CD4-positive, alpha-beta T cell treated with Interleukin-6 for 4 hours (primary cell): Measurements from ENCODE around the gene PRSS50.
"Not testable (repeated sequence)": the region's sequence is repeated elsewhere in the genome, so short reads cannot be mapped to it uniquely, and the experiment has no call there.

ENCODE experiments used
- DNase-seq: peaks from one replicate; pipeline ENCODE4 v3.0.0-alpha.2; 2020; ENCODE audit warnings: mixed read lengths

PRSS50 gene, protein sequence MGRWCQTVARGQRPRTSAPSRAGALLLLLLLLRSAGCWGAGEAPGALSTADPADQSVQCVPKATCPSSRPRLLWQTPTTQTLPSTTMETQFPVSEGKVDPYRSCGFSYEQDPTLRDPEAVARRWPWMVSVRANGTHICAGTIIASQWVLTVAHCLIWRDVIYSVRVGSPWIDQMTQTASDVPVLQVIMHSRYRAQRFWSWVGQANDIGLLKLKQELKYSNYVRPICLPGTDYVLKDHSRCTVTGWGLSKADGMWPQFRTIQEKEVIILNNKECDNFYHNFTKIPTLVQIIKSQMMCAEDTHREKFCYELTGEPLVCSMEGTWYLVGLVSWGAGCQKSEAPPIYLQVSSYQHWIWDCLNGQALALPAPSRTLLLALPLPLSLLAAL

DNA sequence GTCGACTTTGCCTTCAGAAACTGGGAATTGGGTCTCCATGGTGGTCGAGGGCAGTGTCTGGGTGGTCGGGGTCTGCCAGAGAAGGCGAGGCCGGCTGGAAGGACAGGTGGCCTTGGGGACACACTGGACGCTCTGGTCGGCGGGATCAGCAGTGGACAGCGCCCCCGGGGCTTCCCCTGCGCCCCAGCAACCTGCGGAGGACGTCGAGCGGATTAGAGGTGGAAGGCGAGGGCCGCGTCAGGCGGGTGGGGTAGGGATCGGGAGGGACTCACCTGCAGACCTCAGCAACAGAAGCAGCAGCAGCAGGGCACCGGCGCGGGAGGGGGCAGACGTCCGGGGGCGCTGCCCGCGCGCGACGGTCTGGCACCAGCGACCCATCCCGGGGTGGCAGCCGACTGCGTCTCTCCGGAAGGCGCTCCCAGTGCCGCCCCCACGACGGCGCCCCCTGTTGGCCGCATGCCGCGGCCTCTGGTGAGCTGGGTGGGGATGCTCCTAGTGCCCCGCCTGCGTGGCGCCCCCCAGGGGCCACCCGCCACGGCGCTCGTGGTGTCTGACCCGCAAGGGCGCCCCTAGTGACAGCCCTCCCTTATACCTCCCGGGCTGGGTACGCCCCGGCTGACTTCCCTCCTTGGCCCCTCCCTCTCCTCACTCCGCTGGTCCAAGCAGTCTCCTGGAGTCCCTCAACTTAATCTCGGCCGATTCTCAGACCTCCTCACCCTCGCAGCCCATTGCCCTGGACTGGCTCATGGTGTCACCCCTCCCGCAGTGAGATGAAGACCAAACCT, at the start of gene PRSS50:
TSS of gene PRSS50 (minus strand) at position 423 of the 785 bp plus-strand sequence. CDS start at position 378, 45 bp downstream.
- DNase-seq, result peak; percentile 37

DNA sequence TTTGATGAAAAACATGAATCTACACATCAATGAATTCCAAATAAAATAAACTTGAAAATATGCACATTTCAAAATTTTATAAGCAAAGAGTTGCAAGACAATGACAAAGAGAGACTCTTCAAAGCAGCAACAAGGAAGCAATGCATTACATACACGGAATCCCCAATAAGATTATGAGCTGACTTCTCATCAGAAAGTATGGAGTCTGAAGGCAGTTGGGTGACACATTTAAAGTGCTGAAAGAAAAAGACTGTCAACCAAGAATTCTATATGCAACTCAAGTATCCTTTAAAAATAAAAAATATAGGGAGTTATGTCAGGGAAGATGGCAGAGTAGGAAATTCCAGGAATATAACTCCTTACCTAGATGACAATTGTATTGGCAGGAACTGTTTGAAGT, 46.5 kb upstream of the PRSS50 start:
- no peak for DNase-seq

DNA sequence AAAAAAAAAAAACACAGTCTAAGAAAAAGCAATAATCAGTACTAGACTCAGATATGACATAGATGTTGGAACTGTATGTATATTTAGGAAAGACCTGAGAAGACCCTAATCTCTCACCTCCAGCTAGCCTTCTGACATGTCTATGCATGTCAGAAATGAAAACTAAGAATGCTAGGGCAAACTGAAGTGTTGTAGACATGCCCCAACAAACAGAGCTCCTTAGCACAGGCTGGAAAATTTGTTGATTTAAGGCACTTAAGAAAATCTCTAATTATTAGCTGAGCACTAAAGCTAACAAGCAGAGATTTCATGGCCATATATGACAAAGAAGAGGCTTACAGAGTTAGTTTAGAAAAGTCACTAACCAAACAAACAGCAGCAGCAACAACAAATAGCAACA, 45.5 kb upstream of the PRSS50 start:
- DNase-seq, result no peak

DNA sequence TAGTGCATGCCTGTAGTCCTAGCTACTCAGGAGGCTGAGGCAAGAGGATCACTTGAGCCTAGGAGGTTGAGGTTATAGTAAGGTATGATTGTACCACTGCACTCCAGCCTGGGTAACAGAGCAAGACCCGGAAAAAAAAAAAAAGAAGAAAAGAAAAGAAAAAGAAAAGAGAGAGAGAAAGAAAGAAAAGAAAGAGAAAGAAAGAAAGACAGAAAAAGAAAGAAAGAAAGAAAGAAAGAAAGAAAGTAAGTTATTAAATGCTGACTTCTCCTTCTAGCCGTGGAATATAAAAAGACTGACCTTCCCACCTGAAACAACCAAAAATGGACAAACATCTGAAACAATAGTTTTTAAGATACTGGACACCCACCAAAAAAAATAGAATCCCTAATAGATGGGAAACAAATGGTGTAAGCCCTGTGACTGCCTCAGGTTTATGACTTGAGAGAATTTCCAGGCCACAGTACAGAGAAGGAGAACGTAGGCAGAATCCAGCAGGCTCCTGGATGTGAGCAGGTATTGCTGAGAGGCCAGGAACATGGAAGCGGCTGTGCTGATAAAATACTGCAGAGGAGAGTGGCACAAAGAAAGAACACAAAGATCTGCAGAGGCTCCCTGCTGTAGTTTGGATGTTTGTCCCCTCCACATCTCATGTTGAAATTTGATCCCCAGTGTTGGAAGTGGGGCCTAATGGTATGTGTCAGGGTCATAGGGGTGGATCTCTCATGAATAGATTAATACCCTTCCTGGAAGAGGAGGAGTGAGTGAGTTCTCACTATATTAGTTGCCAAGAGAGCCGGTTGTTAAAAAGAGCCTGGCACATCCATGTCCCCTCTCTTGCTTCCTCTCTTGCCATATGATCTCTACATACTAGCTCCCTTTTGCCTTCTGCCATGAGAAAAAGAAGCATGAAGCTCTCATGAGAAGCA, 41.8 kb upstream of the PRSS50 start:
- no peak for DNase-seq

DNA sequence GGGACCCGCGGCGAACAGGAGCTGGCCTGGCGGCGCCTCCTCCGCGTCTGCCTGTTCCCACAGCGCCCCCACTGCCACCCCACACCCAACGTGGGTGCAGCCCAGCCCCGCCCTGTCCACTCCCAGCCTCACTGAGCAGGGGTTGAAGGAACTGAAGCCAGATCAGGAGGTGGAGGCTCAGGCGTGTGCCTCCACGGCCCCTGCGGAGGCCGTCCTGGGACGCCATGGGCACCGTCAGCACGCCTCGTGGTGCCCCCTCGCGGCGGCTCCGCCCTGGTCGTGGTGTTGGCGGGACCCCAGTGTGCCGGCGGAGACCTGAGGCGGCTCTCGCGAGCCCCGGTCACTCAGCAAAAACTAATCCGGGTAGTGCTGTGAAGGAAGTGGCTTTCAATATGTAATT, 39.0 kb upstream of the PRSS50 start:
- DNase-seq, result no peak

DNA sequence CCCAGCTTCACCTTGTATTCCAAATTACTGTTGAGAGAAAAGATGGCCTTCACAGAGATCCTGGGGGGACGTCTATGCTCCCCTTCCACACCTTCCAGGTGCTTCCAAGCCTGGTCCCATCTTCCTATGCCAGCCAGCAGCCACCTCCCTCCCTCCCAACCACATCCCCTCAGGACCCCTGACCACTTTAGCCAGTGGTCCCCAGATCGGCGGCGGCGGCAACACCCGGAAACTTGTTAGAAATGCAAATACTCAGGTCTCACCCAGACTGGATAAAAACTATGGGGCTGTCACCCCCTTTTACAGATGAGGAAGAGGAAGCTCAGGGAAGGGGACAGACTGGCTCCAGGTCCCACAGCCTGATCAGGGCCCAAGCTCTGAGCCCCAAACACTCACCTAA, 38.0 kb upstream of the PRSS50 start:
- no peak for DNase-seq

DNA sequence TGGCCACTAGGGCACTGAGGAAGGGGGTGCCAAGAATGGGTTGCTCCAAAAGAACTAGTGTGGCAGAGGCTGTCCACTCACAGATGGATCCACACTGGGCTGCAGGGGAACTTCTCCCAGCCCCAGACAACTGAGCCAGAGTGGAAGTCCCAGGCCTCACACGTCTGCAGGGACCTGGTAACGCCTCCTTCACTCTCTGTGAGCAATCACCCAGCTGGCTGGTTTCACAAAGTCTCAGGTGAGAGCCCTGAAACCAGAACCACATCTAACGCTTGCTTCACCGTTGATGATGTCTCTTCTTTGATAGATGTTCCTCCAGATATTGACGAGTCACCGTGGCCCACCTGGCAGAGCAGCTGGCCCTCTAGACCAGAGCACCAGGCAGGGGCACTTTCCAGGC, 35.5 kb upstream of the PRSS50 start:
- peak; percentile 25 for DNase-seq

DNA sequence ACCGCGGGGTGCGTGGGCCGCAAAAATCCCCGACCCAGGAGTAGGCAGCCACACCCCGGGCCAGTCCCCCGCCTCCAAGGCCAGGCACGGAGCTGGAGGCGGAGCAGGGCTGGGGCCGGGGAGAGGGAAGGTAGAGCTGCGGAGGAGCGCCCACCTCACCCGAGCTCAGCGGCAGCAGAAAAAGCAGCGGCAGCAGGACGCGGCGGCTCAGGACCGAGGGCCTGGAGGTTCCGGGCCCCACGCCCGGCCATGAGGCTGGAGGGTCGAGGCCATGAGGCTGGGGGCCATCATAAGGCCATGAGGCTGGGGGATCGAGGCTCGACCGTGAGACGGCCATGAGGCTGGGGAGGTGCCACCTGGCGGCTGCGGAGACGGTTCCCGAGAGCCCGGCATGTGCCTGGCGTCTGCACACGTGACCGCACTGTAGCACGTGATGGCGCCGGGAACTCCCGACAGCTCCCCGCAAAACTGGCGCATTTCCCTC, 32.9 kb upstream of the PRSS50 start:
- no peak for DNase-seq

DNA sequence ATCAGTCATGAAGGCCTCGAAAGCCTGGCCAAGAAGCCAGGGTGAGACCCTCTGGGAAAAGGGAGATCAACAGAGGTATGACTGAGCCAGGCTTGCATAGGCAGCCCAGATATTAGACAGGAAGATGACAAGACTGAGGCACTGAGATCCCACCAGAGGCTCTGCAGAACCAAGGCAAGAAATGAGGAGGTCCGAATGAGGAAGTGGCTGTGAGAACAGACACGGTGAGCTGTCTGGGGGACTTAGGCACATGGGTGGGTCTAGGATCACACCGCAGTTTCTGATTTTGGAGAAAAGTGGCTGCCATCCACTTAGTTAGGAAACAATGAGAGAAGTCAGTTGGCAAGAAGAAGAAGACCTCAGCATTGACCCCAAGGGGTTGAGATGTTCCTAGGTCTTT, 31.5 kb upstream of the PRSS50 start:
- no peak for DNase-seq

DNA sequence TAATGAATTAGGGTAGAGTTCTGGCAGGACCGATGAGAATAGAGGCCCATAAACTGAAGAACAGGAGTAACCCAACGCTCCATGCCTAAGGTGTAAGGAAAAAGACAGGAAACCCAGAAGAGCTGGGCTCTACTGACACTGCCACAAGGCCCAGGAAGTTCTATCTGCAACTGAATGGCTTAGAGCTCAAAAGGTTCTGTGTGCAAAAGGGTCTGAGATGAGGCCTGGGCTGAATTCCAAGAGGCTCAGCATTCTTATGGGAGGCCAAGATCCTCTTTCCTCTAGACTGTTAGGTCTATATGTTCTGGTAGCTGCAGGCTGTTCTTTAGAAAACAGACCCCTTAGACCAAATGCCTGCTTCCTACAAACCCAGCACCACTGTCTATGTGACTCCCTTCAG, 30.5 kb upstream of the PRSS50 start:
- DNase-seq, result no peak

DNA sequence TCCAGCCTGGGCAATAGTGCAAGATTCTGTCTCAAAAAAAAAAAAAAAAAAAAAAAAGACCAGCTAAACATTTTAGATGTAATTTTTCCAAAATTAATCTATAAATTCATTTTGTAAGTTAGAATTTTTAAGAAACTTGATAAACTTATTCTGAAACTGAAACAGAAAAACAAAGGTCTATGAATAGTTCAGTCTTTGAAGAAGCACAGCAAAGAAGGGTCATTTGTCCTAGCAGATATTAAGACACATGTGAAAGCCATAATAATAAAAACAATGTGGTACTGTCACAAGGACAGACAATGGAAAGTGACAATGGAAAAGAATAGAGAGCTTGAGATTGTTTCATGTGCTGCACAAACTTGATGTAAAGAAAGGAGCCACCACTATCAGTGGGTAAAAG, 29.0 kb upstream of the PRSS50 start:
- DNase-seq, result no peak

DNA sequence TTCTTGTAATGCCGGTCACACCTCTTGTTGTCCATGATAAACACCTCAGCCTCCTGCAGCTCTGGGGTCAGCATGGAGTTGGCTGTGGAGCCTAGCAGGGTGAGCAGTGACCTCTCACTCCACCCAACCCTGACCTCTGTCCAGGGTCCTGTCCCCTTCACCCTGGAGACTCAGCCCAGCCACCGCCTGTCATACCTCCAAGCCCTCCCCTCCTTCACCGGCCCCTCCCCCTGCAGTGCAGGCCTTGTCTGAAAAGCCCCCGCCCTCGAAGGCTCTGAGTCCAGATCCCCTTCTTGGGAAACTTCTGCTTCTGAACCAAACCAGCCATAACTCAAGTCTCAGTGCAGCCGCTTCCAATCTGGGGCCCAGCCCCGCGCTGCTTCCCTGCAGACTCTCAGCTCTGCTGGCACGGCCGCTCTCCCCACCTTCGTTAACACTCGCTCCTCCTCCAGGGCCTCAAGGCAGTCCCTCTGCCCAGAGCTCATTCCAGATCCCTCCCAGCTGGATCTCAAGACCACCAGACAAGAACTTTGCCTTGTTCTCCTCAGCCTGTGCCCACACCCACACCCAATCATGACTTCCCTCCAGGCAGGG, 25.4 kb upstream of the PRSS50 start:
- no peak for DNase-seq

DNA sequence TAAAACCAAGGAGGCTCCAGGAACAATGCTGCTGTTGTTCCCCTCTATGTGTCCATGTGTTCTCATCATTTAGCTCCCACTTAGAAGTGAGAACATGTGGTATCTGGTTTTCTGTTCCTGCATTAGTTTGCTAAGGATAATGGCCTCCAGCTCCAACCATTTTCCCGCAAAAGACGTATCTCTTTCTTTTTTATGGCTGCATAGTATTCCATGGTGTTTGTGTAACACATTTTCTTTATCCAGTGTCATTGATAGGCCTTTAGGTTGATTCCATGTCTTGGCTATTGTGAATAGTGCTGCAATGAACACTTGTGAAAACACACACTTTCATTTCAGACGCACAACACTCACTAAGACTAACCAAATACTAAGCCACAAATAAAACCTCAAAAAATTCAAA, 21.9 kb upstream of the PRSS50 start:
- not testable (repeated sequence) for DNase-seq

DNA sequence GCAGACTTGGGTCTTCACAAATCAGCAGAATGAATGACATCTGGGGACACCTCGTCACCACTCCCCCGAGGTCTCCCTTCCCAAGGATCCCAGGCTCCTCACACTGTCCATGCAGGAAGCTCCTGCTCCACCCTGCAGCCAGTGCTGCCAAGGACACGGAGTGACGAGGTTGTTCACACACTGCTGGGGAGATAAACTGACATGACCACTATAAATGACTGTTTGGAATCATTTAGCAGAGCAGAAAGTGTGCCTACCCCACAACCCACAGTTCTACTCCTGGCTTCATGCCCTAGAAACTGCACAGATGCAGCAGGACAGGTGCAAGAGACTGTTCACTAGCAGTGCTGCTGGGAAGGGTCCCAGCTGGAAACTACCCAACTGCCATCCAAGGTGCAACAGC, 19.7 kb upstream of the PRSS50 start:
- no peak for DNase-seq

DNA sequence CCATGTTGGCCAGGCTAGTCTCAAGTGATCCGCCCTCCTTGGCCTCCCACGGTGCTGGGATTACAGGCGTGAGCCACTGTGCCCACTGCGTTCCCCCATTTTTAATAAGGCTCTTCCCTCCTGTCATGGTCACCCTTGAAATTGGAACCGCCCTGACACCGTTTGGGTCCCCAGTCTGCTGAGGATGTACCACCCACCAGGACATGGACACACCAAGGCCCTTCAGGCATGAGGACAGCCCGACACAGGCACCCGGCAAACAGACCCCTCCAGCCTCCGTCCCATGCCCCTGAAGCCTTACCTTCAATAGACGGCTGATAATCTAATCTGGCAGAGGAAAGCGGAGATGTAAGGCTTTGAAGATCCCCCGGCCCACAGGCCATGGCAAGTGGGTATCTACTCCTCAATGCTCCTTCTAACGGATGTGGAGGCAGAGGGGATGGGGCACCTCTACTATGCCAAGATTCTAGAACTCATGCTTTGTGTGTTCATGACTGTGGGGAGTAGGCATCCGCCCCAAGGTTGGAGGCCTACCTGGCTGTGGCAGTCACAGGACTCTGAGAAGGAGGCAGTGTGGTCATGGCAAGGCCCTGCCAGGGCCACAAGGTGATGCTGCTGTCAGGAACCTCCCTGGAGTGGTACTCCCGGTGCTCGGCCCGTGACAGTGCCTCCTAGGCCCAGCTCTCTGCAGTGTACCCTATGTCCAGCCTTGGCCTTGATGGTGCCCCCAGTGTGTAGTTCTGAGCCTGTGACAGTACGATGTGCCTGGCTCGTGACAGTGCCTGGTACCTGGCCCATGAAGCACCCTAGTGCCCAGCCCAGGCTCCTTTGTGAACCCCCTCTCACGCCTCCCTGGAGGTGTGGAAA, 18.6 kb upstream of the PRSS50 start:
- no peak for DNase-seq

DNA sequence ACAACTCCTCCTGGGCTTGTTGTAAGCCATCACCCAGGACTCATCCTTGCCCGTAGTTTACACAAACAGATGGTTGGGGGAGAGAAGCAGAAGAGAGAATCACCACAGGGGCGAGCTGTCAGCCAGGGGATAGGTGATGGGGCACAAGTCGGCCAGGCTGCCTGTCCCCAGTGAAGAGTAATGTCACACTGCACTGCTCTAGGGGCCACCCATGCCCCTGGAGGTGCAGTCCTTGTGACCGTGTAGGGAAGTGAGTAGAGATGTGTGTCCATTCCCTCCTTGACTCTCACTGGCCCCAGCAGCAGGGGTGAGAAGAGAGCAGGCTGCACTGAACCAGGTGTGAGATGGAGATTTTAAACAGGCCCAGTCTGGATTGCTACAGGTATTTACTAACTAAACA, 17.1 kb upstream of the PRSS50 start:
- no peak for DNase-seq

DNA sequence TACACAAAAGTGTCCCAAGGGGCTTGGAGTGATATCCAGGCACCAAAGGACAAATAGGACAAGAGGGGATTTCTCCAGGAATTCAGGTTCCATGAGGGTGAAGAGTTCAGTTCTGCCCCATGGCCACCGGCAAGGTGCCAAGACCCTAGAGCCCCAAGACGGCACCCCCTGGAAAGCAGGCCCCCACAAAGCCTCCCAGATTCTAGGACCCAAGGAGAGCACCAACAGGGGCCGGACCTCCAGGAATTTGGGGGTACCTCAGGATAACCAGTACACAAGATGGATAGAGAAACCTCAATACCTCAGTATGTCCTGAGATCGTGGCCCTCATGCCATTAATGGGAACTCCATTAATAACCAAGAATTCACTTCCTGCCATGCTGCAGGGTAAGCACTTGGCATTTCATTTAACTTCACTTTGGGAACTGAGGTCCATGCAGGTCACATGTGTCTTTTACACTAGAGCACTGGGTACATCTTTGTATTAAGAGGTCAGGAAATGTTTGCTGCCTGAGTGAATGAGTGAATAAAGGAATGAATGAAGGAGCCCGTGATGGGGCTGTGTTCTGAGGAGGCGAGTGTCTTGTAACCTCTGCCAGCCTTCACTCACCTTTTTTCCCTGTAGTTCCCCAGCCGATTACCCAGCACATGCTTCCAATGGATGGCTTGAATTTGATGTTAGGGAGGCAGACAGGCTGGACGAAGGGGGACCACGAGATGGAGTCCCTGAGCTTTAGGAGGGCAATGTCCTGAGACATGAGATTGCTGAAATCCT, 15.5 kb upstream of the PRSS50 start:
- no peak for DNase-seq

DNA sequence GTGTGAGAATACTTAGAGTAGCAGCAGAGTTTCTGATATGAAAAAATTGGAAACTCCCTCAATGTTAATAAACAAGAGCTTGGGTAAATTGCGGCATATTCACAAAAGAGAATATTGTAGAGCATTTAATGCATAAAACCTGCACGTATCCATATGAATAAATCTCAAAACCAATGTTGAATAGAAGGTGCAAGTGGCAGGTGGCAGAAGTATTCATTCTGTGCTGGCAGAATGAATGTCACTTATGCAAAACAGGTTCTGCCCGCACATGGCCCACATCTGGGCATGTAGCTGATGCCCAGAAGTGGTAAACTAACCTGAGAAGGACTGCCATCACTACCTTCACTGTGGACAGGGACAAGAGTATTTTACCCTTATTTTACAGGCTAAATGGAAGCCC, 14.1 kb upstream of the PRSS50 start:
- DNase-seq, result no peak

DNA sequence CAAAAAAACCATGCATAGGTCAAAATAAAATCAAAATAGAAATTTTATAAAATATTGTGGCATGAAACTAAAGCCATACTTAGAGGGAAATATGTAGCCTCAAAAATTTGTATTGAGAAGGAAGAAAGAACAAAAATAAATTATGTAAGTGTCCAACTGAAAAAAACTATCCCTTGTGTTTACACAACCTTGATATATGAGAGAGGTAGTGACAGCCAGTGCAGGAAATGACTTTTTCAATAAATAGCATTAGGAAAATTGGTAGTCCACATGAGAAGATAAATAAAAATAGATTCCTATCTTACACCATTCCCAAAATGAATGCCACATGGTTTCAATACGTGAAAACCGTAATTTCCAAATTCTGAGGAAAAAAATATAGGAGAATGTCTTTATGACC, 13.2 kb upstream of the PRSS50 start:
- no peak for DNase-seq

DNA sequence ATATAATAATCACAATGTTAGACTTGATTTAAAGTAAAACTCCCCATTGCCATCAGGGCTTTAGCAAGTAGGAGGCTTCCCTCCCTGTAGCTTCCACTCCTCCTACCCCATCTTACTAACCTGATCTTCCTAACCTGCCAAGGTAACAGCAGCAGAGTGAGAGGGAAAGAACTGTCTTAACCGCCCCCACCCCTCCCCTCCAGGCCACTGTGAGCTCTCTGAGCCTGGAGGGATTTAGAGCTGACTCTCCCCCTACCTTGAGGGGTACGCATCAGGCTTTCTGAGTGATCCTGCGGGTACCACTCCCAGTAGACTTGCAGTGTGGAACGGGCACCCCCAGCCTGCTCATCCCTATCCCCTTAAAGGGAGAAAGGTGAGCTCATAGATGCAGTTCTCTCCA, 11.4 kb upstream of the PRSS50 start:
- DNase-seq, result no peak
